MM.1S (cell line): ENCODE measurements around the gene CNTNAP2.

Source experiments
- CTCF ChIP-seq: fragments of 300-600 bp; sonication (generic); IDR thresholded peaks from 2 replicates; pipeline ENCODE4 v1.5.1; 2016; ENCODE audit warnings: antibody characterized with exemption, low read length, mixed read lengths
- EZH2 ChIP-seq: fragments of 300-600 bp; sonication (generic); optimal IDR thresholded peaks from 2 replicates; pipeline ENCODE3; 2017; ENCODE audit warnings: low read depth, mild to moderate bottlenecking, antibody characterized with exemption, low read length, mixed read lengths

GRCh38 chr7:147015999-147016398 lies 899.4 kb downstream of the CNTNAP2 start:
- TF ChIP-seq CTCF (no peak), EZH2 (no peak)
